Measurements from ENCODE around the gene VAT1. TPM values are rescaled to one million over a fixed set of nuclear protein-coding genes. Genes with fewer than 3 reads are reported as not detected.

Gene VAT1
- total and polyA plus RNA-seq, 9 of the 15 experiments (the other 6 are each of a cell fraction or from before 2014, with no cell fraction given): 29.4 to 153 (median 66.7) TPM

DNA sequence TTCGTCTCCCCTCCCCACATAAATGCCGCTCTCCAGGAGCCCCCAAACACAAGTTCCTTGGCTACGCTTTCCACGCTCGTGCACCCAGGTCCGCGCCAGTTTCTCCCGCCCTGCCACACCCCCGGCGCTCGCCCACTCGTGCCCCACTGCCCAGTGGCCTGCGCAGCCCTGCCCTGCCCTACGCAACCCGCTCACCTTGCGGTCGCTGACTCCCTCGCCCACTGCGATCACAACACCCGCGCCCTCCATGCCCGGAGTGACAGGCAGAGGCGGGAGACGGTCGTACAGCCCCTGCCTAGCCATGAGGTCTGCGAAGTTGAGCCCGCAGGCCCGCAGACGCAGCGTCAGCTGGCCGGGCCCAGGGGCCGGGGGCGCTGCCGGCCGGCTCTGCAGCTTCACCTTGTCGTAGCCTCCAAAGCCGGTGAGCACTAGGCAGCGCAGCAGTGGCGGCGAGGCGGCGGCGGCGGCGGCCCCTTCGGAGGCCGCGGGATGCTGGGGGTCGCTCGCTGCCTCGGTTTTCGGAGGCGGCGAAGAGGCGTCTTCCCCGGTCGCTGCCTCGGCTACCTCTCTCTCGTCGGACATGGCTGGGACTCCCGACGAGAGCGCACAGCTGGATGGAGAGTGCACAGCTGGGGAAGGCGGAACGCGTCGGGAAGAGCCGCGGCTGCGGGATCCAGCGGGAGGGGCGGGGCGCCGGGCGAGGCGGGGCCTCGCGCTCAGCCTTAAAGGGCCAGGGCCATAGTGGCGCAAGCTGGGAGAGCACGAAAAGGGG is at the start of gene VAT1 (continued):
- TF ChIP-seq U2AF2 (optimal IDR thresholded peaks at IDR 0.05; ENCODE audit: low read depth, low read length) (no peak), BACH1 (tag; IDR thresholded peaks at IDR 0.05) (no peak), KLF1 (tag; IDR thresholded peaks at IDR 0.05) (peak; percentile 72; the same call in 1 of the 2 replicates), CBX8 (IDR thresholded peaks at IDR 0.05; ENCODE audit: borderline replicate concordance, extremely low read depth, low read depth, low read length, poor library complexity, severe bottlenecking) (no peak), ZNF583 (CRISPR knock-in tag; IDR thresholded peaks at IDR 0.05) (no peak), NUFIP1 (IDR thresholded peaks at IDR 0.05; ENCODE audit: partially characterized antibody) (no peak), NRF1 (conservative IDR thresholded peaks at IDR 0.05 in 1 of 2, IDR thresholded peaks at IDR 0.05 in 1 of 2) (peak; percentile 88 to 89), SIN3B (IDR thresholded peaks at IDR 0.05; ENCODE audit: low read depth) (no peak; the same call in 1 of the 2 replicates), RBM22 (IDR thresholded peaks at IDR 0.05; ENCODE audit: low read depth, low read length, poor library complexity, severe bottlenecking) (no peak)
- TF ChIP-seq, protein P1, sequence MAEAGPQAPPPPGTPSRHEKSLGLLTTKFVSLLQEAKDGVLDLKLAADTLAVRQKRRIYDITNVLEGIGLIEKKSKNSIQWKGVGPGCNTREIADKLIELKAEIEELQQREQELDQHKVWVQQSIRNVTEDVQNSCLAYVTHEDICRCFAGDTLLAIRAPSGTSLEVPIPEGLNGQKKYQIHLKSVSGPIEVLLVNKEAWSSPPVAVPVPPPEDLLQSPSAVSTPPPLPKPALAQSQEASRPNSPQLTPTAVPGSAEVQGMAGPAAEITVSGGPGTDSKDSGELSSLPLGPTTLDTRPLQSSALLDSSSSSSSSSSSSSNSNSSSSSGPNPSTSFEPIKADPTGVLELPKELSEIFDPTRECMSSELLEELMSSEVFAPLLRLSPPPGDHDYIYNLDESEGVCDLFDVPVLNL (CRISPR knock-in tag; IDR thresholded peaks at IDR 0.05; ENCODE audit: low read depth): 0 out of 2 replicates have a peak, but pooled peaks have one; percentile 31
- TF ChIP-seq, protein P2, sequence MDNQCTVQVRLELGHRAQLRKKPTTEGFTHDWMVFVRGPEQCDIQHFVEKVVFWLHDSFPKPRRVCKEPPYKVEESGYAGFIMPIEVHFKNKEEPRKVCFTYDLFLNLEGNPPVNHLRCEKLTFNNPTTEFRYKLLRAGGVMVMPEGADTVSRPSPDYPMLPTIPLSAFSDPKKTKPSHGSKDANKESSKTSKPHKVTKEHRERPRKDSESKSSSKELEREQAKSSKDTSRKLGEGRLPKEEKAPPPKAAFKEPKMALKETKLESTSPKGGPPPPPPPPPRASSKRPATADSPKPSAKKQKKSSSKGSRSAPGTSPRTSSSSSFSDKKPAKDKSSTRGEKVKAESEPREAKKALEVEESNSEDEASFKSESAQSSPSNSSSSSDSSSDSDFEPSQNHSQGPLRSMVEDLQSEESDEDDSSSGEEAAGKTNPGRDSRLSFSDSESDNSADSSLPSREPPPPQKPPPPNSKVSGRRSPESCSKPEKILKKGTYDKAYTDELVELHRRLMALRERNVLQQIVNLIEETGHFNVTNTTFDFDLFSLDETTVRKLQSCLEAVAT (IDR thresholded peaks at IDR 0.05): no peak
- TF ChIP-seq, protein P3, sequence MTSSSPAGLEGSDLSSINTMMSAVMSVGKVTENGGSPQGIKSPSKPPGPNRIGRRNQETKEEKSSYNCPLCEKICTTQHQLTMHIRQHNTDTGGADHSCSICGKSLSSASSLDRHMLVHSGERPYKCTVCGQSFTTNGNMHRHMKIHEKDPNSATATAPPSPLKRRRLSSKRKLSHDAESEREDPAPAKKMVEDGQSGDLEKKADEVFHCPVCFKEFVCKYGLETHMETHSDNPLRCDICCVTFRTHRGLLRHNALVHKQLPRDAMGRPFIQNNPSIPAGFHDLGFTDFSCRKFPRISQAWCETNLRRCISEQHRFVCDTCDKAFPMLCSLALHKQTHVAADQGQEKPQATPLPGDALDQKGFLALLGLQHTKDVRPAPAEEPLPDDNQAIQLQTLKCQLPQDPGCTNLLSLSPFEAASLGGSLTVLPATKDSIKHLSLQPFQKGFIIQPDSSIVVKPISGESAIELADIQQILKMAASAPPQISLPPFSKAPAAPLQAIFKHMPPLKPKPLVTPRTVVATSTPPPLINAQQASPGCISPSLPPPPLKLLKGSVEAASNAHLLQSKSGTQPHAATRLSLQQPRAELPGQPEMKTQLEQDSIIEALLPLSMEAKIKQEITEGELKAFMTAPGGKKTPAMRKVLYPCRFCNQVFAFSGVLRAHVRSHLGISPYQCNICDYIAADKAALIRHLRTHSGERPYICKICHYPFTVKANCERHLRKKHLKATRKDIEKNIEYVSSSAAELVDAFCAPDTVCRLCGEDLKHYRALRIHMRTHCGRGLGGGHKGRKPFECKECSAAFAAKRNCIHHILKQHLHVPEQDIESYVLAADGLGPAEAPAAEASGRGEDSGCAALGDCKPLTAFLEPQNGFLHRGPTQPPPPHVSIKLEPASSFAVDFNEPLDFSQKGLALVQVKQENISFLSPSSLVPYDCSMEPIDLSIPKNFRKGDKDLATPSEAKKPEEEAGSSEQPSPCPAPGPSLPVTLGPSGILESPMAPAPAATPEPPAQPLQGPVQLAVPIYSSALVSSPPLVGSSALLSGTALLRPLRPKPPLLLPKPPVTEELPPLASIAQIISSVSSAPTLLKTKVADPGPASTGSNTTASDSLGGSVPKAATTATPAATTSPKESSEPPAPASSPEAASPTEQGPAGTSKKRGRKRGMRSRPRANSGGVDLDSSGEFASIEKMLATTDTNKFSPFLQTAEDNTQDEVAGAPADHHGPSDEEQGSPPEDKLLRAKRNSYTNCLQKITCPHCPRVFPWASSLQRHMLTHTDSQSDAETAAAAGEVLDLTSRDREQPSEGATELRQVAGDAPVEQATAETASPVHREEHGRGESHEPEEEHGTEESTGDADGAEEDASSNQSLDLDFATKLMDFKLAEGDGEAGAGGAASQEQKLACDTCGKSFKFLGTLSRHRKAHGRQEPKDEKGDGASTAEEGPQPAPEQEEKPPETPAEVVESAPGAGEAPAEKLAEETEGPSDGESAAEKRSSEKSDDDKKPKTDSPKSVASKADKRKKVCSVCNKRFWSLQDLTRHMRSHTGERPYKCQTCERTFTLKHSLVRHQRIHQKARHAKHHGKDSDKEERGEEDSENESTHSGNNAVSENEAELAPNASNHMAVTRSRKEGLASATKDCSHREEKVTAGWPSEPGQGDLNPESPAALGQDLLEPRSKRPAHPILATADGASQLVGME (CRISPR knock-in tag; IDR thresholded peaks at IDR 0.05): no peak
- TF ChIP-seq, protein P4, sequence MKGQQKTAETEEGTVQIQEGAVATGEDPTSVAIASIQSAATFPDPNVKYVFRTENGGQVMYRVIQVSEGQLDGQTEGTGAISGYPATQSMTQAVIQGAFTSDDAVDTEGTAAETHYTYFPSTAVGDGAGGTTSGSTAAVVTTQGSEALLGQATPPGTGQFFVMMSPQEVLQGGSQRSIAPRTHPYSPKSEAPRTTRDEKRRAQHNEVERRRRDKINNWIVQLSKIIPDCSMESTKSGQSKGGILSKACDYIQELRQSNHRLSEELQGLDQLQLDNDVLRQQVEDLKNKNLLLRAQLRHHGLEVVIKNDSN (CRISPR knock-in tag; IDR thresholded peaks at IDR 0.05): no peak
- TF ChIP-seq, protein P5, sequence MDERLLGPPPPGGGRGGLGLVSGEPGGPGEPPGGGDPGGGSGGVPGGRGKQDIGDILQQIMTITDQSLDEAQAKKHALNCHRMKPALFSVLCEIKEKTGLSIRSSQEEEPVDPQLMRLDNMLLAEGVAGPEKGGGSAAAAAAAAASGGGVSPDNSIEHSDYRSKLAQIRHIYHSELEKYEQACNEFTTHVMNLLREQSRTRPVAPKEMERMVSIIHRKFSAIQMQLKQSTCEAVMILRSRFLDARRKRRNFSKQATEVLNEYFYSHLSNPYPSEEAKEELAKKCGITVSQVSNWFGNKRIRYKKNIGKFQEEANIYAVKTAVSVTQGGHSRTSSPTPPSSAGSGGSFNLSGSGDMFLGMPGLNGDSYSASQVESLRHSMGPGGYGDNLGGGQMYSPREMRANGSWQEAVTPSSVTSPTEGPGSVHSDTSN (CRISPR knock-in tag; IDR thresholded peaks at IDR 0.05; ENCODE audit: low read depth): no peak
- TF ChIP-seq, protein P5 (tag; conservative IDR thresholded peaks at IDR 0.05; ENCODE audit: low read depth): no peak

Data from K562 (cell line).